Immature natural killer cell (primary cell): ENCODE measurements around the gene CFAP58. TPM values are rescaled to one million over a fixed set of nuclear protein-coding genes. Genes with fewer than 3 reads are reported as not detected.
"Not testable (repeated sequence)": the region's sequence is repeated elsewhere in the genome, so short reads cannot be mapped to it uniquely, and the experiment has no call there.

ENCODE experiments used
- DNase-seq, 3 donors: peaks; one replicate each; pipeline ENCODE4 v3.0.0; 2022; ENCODE audit warnings: mixed read lengths in 1 of 3
- H3K27ac Mint-ChIP-seq, 6 donors: one replicate each; pipeline ENCODE4 v1.8.0; 2020; ENCODE audit warnings: mixed read lengths in 6 of 6, mild to moderate bottlenecking in 5 of 6, inconsistent platforms in 4 of 6, moderate library complexity in 3 of 6
- H3K27me3 Mint-ChIP-seq, 3 donors: one replicate each; pipeline ENCODE4 v1.8.0; 2020 to 2021; ENCODE audit warnings: low read depth in 3 of 3, mild to moderate bottlenecking in 3 of 3, mixed read lengths in 3 of 3, moderate library complexity in 3 of 3, inconsistent platforms in 1 of 3
- H3K36me3 Mint-ChIP-seq, 3 donors: one replicate each; pipeline ENCODE4 v1.8.0; 2020; ENCODE audit warnings: mixed read lengths in 3 of 3, inconsistent platforms in 2 of 3, mild to moderate bottlenecking in 2 of 3
- H3K4me1 Mint-ChIP-seq, 2 donors: one replicate each; pipeline ENCODE4 v1.8.0; 2020; ENCODE audit warnings: inconsistent platforms in 2 of 2, mild to moderate bottlenecking in 2 of 2, mixed read lengths in 2 of 2, moderate library complexity in 1 of 2
- H3K4me3 Mint-ChIP-seq, 5 donors: one replicate each; pipeline ENCODE4 v1.8.0; 2020; ENCODE audit warnings: mild to moderate bottlenecking in 5 of 5, mixed read lengths in 5 of 5, inconsistent platforms in 3 of 5, moderate library complexity in 3 of 5
- H3K9me3 Mint-ChIP-seq, 6 donors: one replicate each; pipeline ENCODE4 v1.8.0; 2020; ENCODE audit warnings: mild to moderate bottlenecking in 6 of 6, mixed read lengths in 6 of 6, inconsistent platforms in 4 of 6, moderate library complexity in 3 of 6
- polyA plus RNA-seq, 3 donors: library from polyadenylated mRNA; unstranded; fragments of 300-500 nt; fragmentation: Illumina TruSeq; gene quantifications; one replicate each; pipeline ENCODE4 v1.2.3, GENCODE V29; 2021

Gene CFAP58
- polyA plus RNA-seq, 3 donors from 2014 or later, result not detected

DNA sequence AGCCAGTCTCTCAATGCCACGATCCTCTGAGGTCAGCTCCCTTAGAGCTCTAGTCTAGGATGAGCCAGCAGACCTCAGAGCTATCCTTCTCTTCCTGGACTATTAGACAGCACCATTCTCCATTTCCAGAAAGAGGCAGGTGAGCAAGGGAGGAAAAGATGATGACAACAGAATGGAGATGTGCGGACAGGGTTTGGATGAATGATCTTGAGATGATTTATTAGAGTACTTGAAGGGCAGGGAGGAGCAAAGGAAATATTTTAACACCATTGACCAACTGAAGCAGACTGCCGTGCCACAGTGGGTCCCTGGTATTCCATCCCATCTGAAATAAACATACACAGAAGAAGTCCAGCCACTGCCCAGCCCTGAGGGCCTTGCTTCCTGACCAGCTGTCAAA lies 94.3 kb downstream of the CFAP58 start:
- Mint-ChIP-seq H3K4me3 (no peak overlapping the region), H3K4me1 (no peaks in the 10 kb centered on the region), H3K9me3 (no peaks in the 10 kb centered on the region), H3K27ac (no peak overlapping the region), H3K27me3 (peaks cover 2 to 13% (median 4%) of the 10 kb centered on the region in 3 donors), H3K36me3 (peaks cover 0 to 3% (median 0%) of the 10 kb centered on the region in 3 donors)
- DNase-seq, result no peak

DNA sequence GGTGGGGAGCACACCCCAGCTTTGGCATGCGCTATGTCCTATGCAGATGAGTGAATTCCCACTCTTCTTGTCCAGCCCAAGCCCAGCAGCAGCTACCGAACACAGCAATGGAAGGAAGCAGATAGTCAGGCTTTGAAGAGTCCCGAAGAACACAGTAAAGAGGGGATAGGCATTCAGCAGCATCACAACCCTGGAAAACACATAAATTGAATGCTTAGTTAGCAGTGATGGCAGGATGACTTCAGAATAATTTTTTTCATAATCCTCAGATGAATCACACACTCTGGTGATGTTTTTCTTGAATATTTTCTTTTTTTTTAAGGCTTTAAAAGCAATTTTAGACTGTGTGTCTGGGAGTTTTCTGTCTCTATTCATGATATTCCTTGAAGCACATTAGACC lies 95.8 kb downstream of the CFAP58 start:
- no peak overlapping the region for H3K27ac Mint-ChIP-seq
- no peak overlapping the region for H3K4me3 Mint-ChIP-seq
- H3K9me3 Mint-ChIP-seq, result no peaks in the 10 kb centered on the region
- no peaks in the 10 kb centered on the region for H3K4me1 Mint-ChIP-seq
- peaks cover 2 to 16% (median 6%) of the 10 kb centered on the region in 3 donors for H3K27me3 Mint-ChIP-seq
- H3K36me3 Mint-ChIP-seq, result peaks cover 0 to 3% (median 0%) of the 10 kb centered on the region in 3 donors
- no peak for DNase-seq

DNA sequence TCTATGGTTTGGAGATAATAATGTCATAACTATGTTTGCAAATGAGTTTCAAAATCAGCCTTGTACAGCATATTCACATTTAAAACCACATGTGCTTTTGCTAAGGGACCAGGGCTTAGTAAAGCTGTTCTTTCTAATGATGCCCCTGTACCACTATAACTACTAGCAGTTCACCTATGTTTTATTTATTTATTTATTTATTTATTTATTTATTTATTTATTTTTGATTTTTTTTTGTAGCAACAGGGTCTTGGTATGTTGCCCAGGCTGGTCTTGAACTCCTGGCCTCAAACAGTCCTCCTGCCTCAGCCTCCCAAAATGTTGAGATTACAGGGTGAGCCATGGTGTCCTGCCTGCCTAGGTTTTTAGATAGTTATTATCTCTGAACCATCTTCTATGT lies 96.9 kb downstream of the CFAP58 start:
- DNase-seq, result no peak
- Mint-ChIP-seq H3K4me3 (no peak overlapping the region), H3K27me3 (peaks cover 2 to 16% (median 6%) of the 10 kb centered on the region in 3 donors), H3K27ac (no peak overlapping the region), H3K4me1 (no peaks in the 10 kb centered on the region), H3K9me3 (no peaks in the 10 kb centered on the region), H3K36me3 (peaks cover 0 to 3% (median 0%) of the 10 kb centered on the region in 3 donors)

GRCh38 chr10:104450954-104451353 lies 97.3 kb downstream of the CFAP58 start:
- Mint-ChIP-seq H3K27me3 (peaks cover 2 to 16% (median 6%) of the 10 kb centered on the region in 3 donors), H3K36me3 (peaks cover 0 to 3% (median 0%) of the 10 kb centered on the region in 3 donors), H3K27ac (no peak overlapping the region), H3K4me1 (no peaks in the 10 kb centered on the region), H3K4me3 (no peak overlapping the region), H3K9me3 (no peaks in the 10 kb centered on the region)
- no peak for DNase-seq

- H3K36me3 Mint-ChIP-seq, result no peaks in the 10 kb centered on the region
- no peak overlapping the region for H3K27ac Mint-ChIP-seq
- peaks cover 3 to 14% (median 6%) of the 10 kb centered on the region in 3 donors for H3K27me3 Mint-ChIP-seq
- no peak for DNase-seq
- no peaks in the 10 kb centered on the region for H3K4me1 Mint-ChIP-seq
- H3K9me3 Mint-ChIP-seq, result no peaks in the 10 kb centered on the region
- no peak overlapping the region for H3K4me3 Mint-ChIP-seq
These were observed 99.3 kb downstream of the CFAP58 start for GRCh38 chr10:104452977-104453376.

DNA sequence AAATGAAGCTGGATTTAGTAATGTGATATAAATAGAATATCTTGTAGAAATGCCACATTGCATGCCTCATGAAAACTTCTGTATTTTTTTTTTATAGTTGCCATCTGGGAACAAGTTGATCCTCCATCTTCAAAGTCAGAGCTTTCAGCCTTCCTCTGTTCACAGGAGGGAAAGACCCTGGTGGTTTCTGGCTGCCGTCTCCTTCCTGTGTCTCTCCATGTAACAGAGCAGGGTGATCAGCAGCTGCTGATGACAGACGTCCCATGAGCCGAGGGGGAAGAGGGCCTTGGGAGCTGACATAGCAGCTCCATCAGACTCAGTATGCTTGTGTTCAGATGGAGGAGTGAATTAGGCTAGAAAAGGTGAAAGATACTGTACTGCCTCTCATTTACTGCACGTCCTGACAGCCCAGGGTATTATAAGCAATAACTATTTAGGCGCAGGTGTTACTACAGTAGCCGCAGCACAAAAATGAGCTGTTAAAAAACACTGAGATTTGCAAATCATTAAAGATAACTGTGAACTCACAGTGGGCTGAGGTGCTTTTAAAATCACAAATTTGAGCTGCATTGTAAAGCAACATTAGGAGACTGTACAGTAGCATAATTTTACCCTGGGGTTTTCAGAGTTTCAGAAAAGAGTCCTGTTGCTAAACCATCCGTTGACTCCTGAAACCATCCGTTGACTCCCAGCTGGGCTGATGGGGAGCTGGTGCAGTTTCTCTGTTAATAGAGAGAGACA lies 103.3 kb downstream of the CFAP58 start:
- H3K4me3 Mint-ChIP-seq, result no peak overlapping the region
- no peak for DNase-seq

DNA sequence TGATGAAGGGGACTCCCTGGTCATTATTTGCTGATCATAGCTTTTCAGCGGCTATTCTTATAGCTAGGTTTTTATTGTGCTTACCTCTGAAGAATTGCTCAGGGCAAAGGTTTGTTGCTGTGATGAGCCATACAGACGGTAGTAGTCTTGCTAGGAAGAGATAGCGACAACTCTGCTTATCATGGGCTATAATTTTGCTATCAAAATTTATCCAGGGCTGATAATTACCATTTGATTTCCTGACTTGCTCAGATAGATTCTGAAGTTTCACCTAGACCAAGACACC lies 103.9 kb downstream of the CFAP58 start:
- Mint-ChIP-seq H3K36me3 (no peaks in the 10 kb centered on the region), H3K4me3 (no peak overlapping the region), H3K27ac (no peak overlapping the region), H3K4me1 (no peaks in the 10 kb centered on the region), H3K27me3 (peaks cover 7 to 10% (median 7%) of the 10 kb centered on the region in 3 donors), H3K9me3 (no peaks in the 10 kb centered on the region)
- DNase-seq, result no peak

More for the DNA sequence above, 103.3 kb downstream of the CFAP58 start:
- H3K27me3 Mint-ChIP-seq, result peaks cover 7 to 10% (median 7%) of the 10 kb centered on the region in 3 donors
- no peaks in the 10 kb centered on the region for H3K9me3 Mint-ChIP-seq
- H3K4me1 Mint-ChIP-seq, result no peaks in the 10 kb centered on the region
- H3K27ac Mint-ChIP-seq, result no peak overlapping the region
- no peaks in the 10 kb centered on the region for H3K36me3 Mint-ChIP-seq

GRCh38 chr10:104465575-104465974 lies 111.9 kb downstream of the CFAP58 start:
- Mint-ChIP-seq H3K9me3 (peaks cover 3 to 12% (median 7%) of the 10 kb centered on the region in 6 donors), H3K36me3 (peaks cover 0 to 12% (median 4%) of the 10 kb centered on the region in 3 donors), H3K27me3 (peaks cover 0 to 16% (median 15%) of the 10 kb centered on the region in 3 donors)
- H3K4me3 Mint-ChIP-seq, DNase-seq, H3K4me1 Mint-ChIP-seq, H3K27ac Mint-ChIP-seq: not testable (repeated sequence)

- peaks cover 0 to 10% (median 4%) of the 10 kb centered on the region in 3 donors for H3K27me3 Mint-ChIP-seq
- H3K27ac Mint-ChIP-seq, H3K36me3 Mint-ChIP-seq, H3K4me3 Mint-ChIP-seq, H3K9me3 Mint-ChIP-seq, H3K4me1 Mint-ChIP-seq, DNase-seq: not testable (repeated sequence)
These were observed 115.2 kb downstream of the CFAP58 start for GRCh38 chr10:104468818-104469217.

DNA sequence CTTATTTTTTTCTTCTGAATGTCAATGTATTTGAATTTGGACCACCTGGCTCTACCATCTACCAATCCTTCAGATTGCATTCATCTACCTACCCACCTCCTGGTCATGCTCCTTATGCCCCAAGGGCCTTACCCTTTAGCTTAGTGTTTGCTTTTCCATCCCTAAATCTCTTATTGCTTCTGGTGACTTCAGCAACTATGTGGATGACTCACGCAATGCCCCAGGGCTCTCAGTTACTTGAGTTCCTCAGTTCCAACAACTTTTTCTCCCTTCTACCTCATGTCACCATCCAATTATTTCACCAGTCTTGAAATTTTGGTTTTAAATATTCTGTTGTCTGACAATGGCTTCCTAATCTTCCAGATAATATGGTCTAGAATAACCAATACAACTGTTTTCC lies 118.9 kb downstream of the CFAP58 start:
- no peak overlapping the region for H3K4me3 Mint-ChIP-seq
- no peaks in the 10 kb centered on the region for H3K36me3 Mint-ChIP-seq
- H3K27me3 Mint-ChIP-seq, result peaks cover 0 to 8% (median 4%) of the 10 kb centered on the region in 3 donors
- H3K9me3 Mint-ChIP-seq, result peaks cover 0 to 4% (median 0%) of the 10 kb centered on the region in 6 donors
- no peak for DNase-seq
- H3K4me1 Mint-ChIP-seq, result no peaks in the 10 kb centered on the region
- no peak overlapping the region for H3K27ac Mint-ChIP-seq

DNA sequence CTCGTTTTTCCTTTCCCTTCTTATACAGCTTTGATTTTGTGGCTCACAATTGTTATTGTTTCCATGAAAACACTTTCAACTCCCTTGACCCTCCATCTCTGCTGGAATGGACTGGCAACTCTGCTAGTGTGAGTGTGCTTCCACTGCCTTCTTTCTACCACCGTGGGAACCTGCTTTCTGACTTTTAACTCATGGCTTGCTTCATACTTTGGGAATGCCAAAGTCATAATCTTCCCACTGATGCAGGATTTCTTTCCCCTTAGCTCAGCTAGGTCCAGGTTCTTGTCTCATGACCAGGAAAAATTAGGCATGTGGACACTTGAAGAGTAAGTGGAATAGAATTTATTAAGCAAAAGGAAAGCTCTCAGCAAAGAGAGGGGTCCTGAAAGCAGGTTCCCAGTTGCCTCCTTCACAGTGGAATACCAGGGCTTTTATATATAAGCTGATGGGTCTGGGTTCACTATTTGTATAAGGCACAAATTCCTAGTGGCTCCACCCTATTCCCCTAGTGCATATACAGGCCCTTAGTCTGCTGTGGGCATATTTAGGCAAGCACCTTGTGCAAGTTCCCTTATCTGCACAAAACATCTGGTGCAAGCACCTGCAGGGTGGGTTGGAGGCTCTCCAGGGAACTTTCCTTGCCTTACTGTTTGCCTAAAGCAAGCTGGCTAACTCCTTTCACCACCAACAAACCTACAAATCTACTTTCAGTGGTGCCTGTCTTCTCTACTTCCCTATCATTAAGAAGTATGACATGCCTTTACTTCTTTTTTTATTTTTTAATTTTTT lies 119.5 kb downstream of the CFAP58 start:
- no peak for DNase-seq
- no peaks in the 10 kb centered on the region for H3K4me1 Mint-ChIP-seq
- no peaks in the 10 kb centered on the region for H3K36me3 Mint-ChIP-seq
- no peak overlapping the region for H3K4me3 Mint-ChIP-seq
- H3K9me3 Mint-ChIP-seq, result peaks cover 0 to 4% (median 0%) of the 10 kb centered on the region in 6 donors
- no peak overlapping the region for H3K27ac Mint-ChIP-seq
- H3K27me3 Mint-ChIP-seq, result peaks cover 0 to 8% (median 4%) of the 10 kb centered on the region in 3 donors

GRCh38 chr10:104478380-104478779 lies 124.7 kb downstream of the CFAP58 start:
- no peaks in the 10 kb centered on the region for H3K4me1 Mint-ChIP-seq
- no peaks in the 10 kb centered on the region for H3K9me3 Mint-ChIP-seq
- no peak overlapping the region for H3K27ac Mint-ChIP-seq
- peaks cover 0 to 8% (median 0%) of the 10 kb centered on the region in 3 donors for H3K27me3 Mint-ChIP-seq
- DNase-seq, result no peak
- H3K36me3 Mint-ChIP-seq, result no peaks in the 10 kb centered on the region
- no peak overlapping the region for H3K4me3 Mint-ChIP-seq

DNA sequence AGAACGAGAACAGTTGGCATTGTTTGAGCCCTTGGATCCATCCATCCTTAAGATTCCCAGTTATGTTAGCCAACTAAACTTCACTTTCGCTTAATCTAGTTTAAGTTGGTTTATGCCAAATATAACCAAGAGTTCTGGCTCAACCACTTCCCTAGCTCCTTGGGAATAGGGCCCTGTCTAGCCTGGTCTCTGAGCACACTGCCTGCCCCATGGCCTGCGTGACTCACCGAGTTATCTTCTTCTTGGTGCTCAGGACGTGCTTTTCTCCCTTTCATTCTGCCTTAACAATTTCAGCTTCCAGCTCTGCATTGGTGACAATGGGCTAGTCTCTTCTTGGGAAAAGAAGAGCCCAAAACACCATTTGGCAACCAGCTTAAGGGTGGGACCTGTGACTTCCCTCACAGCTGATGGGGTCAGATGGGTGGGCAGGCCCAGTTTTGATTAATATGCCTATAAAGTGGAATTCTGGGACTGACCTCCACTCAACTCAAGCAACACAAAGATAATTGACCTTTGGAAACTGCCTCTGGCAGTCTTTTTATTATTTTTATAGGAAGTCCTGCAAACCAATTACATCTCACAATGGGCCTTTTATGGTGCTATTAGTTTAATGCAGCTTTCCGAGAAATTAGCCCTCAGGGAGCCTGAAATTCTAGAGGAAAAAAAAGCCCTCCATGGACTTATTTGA lies 126.4 kb downstream of the CFAP58 start:
- Mint-ChIP-seq H3K9me3 (no peaks in the 10 kb centered on the region), H3K4me3 (no peak overlapping the region), H3K27ac (no peak overlapping the region), H3K36me3 (no peaks in the 10 kb centered on the region), H3K4me1 (no peaks in the 10 kb centered on the region), H3K27me3 (peaks cover 0 to 6% (median 0%) of the 10 kb centered on the region in 3 donors)
- DNase-seq, result no peak

GRCh38 chr10:104480797-104481196 lies 127.2 kb downstream of the CFAP58 start:
- peaks cover 0 to 6% (median 0%) of the 10 kb centered on the region in 3 donors for H3K27me3 Mint-ChIP-seq
- no peaks in the 10 kb centered on the region for H3K9me3 Mint-ChIP-seq
- H3K4me1 Mint-ChIP-seq, result no peaks in the 10 kb centered on the region
- no peak overlapping the region for H3K27ac Mint-ChIP-seq
- H3K4me3 Mint-ChIP-seq, result no peak overlapping the region
- no peaks in the 10 kb centered on the region for H3K36me3 Mint-ChIP-seq
- no peak for DNase-seq
